HCT116 (cell line): Measurements from ENCODE around the gene CFAP61. TPM values are rescaled to one million over a fixed set of nuclear protein-coding genes. Genes with fewer than 3 reads are reported as not detected.

Experiments used
- ATAC-seq: fragments of 200-7000 bp; cut with Tn5 transposase; 2 replicates; pipeline ENCODE4 v1.9.1; 2020; ENCODE audit warnings: mild to moderate bottlenecking, moderate library complexity
- BruUV-seq: library from RNA; stranded (reverse); fragments of 400-500 nt; replicated peaks from 2 replicates; lab custom pipeline; 2021; lab: Mats Ljungman, UMichigan
- CTCF ChIA-PET: fragments of 300-600 bp; sonication (Branson Sonifier 250); formaldehyde crosslinking; loops from one replicate; lab custom pipeline; 2021; ENCODE audit warnings: antibody characterized with exemption; lab: Charles Lee
- POLR2A ChIA-PET: fragments of 300-600, 350-600 bp; sonication (Branson Sonifier 250); formaldehyde crosslinking; loops from one replicate; lab custom pipeline; 2021; ENCODE audit warnings: antibody characterized with exemption; lab: Charles Lee
- RAD21 ChIA-PET, 2 experiments: fragments of 300-600 bp; sonication (Branson Sonifier 250); formaldehyde crosslinking; loops; one replicate each; lab custom pipeline; 2023; ENCODE audit warnings: low total read pairs in 2 of 2; ENCODE audit not compliant: uncharacterized antibody in 2 of 2, unreplicated experiment in 2 of 2, low non-redundant PET in 1 of 2; lab: Charles Lee
- DNase-seq: peaks from one replicate; pipeline ENCODE4 v3.0.0-alpha.2; 2010; ENCODE audit warnings: low read depth, low spot score
- H2AFZ ChIP-seq: fragments of 200-600 bp; shearing (Covaris generic), sonication (generic); 2 replicates; pipeline ENCODE4 v1.6.1; 2017; ENCODE audit warnings: low read depth, mixed run types, mixed read lengths, antibody characterized with exemption, low read length; ENCODE audit not compliant: poor library complexity, severe bottlenecking
- H3K27ac ChIP-seq: 2 replicates; pipeline ENCODE4 v1.5.1; 2012; ENCODE audit warnings: low read depth, low read length
- H3K27me3 ChIP-seq: fragments of 200-600 bp; sonication (generic); 2 replicates; pipeline ENCODE4 v1.6.1; 2016; ENCODE audit warnings: mixed run types, low read length, mixed read lengths; ENCODE audit not compliant: insufficient read depth
- H3K36me3 ChIP-seq, 2 experiments: fragments of 200-500 bp in 1 of 2; fragments of 200-600 bp in 1 of 2; sonication (Bioruptor generic) in 1 of 2; sonication (generic) in 1 of 2; 2 replicates each; pipeline versions ENCODE4 v1.5.1 to v1.6.1; 2014 to 2016; ENCODE audit warnings: low read length in 2 of 2, inconsistent platforms in 1 of 2, mixed read lengths in 1 of 2, mixed run types in 1 of 2; ENCODE audit not compliant: insufficient read depth in 2 of 2, control insufficient read depth in 1 of 2
- H3K4me1 ChIP-seq, 2 experiments: fragments of 200-600 bp in 1 of 2; sonication (generic) in 1 of 2; 2 replicates each; pipeline versions ENCODE4 v1.5.1 to v1.6.1; 2012 to 2017; ENCODE audit warnings: low read length in 2 of 2, inconsistent platforms in 1 of 2, mild to moderate bottlenecking in 1 of 2, mixed read lengths in 1 of 2, mixed run types in 1 of 2, moderate library complexity in 1 of 2; ENCODE audit not compliant: insufficient read depth in 2 of 2, control insufficient read depth in 1 of 2
- H3K4me2 ChIP-seq: fragments of 200-600 bp; sonication (generic); 2 replicates; pipeline ENCODE4 v1.6.1; 2017; ENCODE audit warnings: mixed run types, low read length, mixed read lengths
- H3K4me3 ChIP-seq, 2 experiments: fragments of 200-600 bp in 1 of 2; sonication (generic) in 1 of 2; replicated peaks in 1 of 2; 2 replicates each; pipeline ENCODE4 v1.5.1; 2011 to 2016; ENCODE audit warnings: low read length in 2 of 2, control low read depth in 1 of 2, low read depth in 1 of 2, mild to moderate bottlenecking in 1 of 2, mixed read lengths in 1 of 2, mixed run types in 1 of 2
- H3K79me2 ChIP-seq: fragments of 200-600 bp; sonication (generic); 2 replicates; pipeline ENCODE4 v1.6.1; 2017; ENCODE audit warnings: mild to moderate bottlenecking, mixed run types, low read length, moderate library complexity, mixed read lengths; ENCODE audit not compliant: insufficient read depth
- H3K9ac ChIP-seq: fragments of 200-600 bp; sonication (generic); 2 replicates; pipeline ENCODE4 v1.6.1; 2016; ENCODE audit warnings: low read length, mixed read lengths
- H3K9me2 ChIP-seq: fragments of 200-600 bp; sonication (generic), shearing (Covaris generic); 2 replicates; pipeline ENCODE4 v1.6.1; 2017; ENCODE audit warnings: mixed run types, mild to moderate bottlenecking, moderate library complexity; ENCODE audit not compliant: insufficient read depth
- H3K9me3 ChIP-seq, 2 experiments: fragments of 200-500 bp in 1 of 2; fragments of 200-600 bp in 1 of 2; sonication (Bioruptor generic) in 1 of 2; sonication (generic) in 1 of 2; 2 replicates each; pipeline ENCODE4 v1.6.1; 2014 to 2017; ENCODE audit warnings: low read length in 2 of 2, mixed read lengths in 2 of 2, inconsistent platforms in 1 of 2, low read depth in 1 of 2, mild to moderate bottlenecking in 1 of 2, mixed run types in 1 of 2, moderate library complexity in 1 of 2; ENCODE audit not compliant: control insufficient read depth in 1 of 2, insufficient read depth in 1 of 2
- H4K20me1 ChIP-seq: fragments of 200-600 bp; sonication (generic), shearing (Covaris generic); 2 replicates; pipeline ENCODE4 v1.6.1; 2017; ENCODE audit warnings: mixed run types, mild to moderate bottlenecking, moderate library complexity; ENCODE audit not compliant: insufficient read depth
- ATF3 ChIP-seq: IDR thresholded peaks from 2 replicates; pipeline ENCODE4 v1.6.1; 2012
- CBX3 ChIP-seq: IDR thresholded peaks from 2 replicates; pipeline ENCODE4 v1.6.1; 2012; ENCODE audit warnings: low read depth
- CEBPB ChIP-seq: IDR thresholded peaks from 2 replicates; pipeline ENCODE4 v1.6.1; 2012; ENCODE audit warnings: low read depth
- EGR1 ChIP-seq: IDR thresholded peaks from 2 replicates; pipeline ENCODE4 v1.6.1; 2012; ENCODE audit warnings: low read depth
- EZH2 ChIP-seq: fragments of 200-600 bp; sonication (generic); IDR thresholded peaks from 2 replicates; pipeline ENCODE4 v1.6.1; 2017; ENCODE audit warnings: antibody characterized with exemption, mixed run types
- EZH2phosphoT487 ChIP-seq: fragments of 200-600 bp; IDR thresholded peaks from 2 replicates; pipeline ENCODE4 v1.6.1; 2018; ENCODE audit warnings: antibody characterized with exemption, borderline replicate concordance
- FOSL1 ChIP-seq: IDR thresholded peaks from 2 replicates; pipeline ENCODE4 v1.6.1; 2012; ENCODE audit warnings: low read depth
- JUND ChIP-seq: IDR thresholded peaks from 2 replicates; pipeline ENCODE4 v1.6.1; 2012
- MAX ChIP-seq: IDR thresholded peaks from 2 replicates; pipeline ENCODE4 v1.6.1; 2012
- POLR2AphosphoS5 ChIP-seq: IDR thresholded peaks from 2 replicates; pipeline ENCODE4 v1.6.1; 2011; ENCODE audit warnings: mild to moderate bottlenecking, low read depth, low read length, moderate library complexity
- RAD21 ChIP-seq: IDR thresholded peaks from 2 replicates; pipeline ENCODE4 v1.6.1; 2012; ENCODE audit warnings: low read depth, mild to moderate bottlenecking
- SIN3A ChIP-seq: IDR thresholded peaks from 2 replicates; pipeline ENCODE4 v1.6.1; 2012; ENCODE audit warnings: low read depth
- SRF ChIP-seq: IDR thresholded peaks from 2 replicates; pipeline ENCODE4 v1.6.1; 2012; ENCODE audit warnings: low read depth
- TCF7L2 ChIP-seq: IDR thresholded peaks from 2 replicates; pipeline ENCODE4 v1.7.0; 2011; ENCODE audit warnings: borderline replicate concordance, inconsistent platforms; ENCODE audit not compliant: insufficient read depth, insufficient read length; ENCODE audit errors: extremely low read depth
- YY1 ChIP-seq: IDR thresholded peaks from 2 replicates; pipeline ENCODE4 v1.6.1; 2011; ENCODE audit warnings: low read length, low read depth, moderate library complexity, mild to moderate bottlenecking; ENCODE audit not compliant: insufficient replicate concordance; ENCODE audit errors: extremely low read depth
- ZBTB33 ChIP-seq: IDR thresholded peaks from 2 replicates; pipeline ENCODE4 v1.6.1; 2011; ENCODE audit warnings: mild to moderate bottlenecking, low read length, moderate library complexity; ENCODE audit not compliant: insufficient replicate concordance; ENCODE audit errors: extremely low read depth
- ZFX ChIP-seq: fragments of 450-650 bp; IDR thresholded peaks from 2 replicates; pipeline ENCODE4 v1.6.1; 2017
- ZNF274 ChIP-seq: fragments of 200-500 bp; sonication (Bioruptor generic); IDR thresholded peaks from 2 replicates; pipeline ENCODE4 v1.6.1; 2014; ENCODE audit warnings: mild to moderate bottlenecking, low read depth, low read length, inconsistent platforms
- intact Hi-C: fragments of 100-400 bp; cut with micrococcal nuclease; formaldehyde crosslinking; loops from 2 replicates; pipeline ENCODE4 v1.10.0; 2022
- total RNA-seq: library from RNA; stranded (reverse); gene quantifications from one replicate; pipeline ENCODE4 v1.2.1, GENCODE V29; 2021; ENCODE audit not compliant: unreplicated experiment

The CFAP61 gene
- total RNA-seq, 1 experiment from 2014 or later = 1.7 TPM

DNA sequence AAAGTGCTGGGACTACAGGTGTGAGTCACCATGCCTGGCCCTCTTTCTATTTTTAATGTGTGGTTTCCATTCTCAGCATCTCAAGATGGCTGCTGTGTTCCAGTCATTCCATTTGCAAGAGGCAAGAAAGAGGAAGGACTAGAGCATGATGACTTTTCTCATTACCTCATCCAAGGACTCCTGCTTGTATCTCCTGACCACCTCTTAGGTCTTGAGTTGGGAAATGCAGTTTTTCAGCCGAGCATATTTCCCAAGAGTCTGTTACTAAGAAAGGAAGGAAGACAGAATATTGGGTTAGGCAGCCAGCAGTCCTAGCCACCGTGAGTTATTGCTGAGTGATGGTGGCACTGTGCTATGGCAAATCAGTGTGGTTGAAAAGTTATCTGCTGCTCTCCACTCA is 207.2 kb downstream of the CFAP61 start:
- intact Hi-C loops = no loop called here
- ATAC-seq = no peak
- no peak overlapping the region for H3K27ac ChIP-seq
- ChIA-PET CTCF (no interaction called here), RAD21 (no interaction called here), POLR2A (no interaction called here)
- no peaks in the 10 kb centered on the region for H3K27me3 ChIP-seq
- H3K9me2 ChIP-seq = no peaks in the 10 kb centered on the region
- no peak overlapping the region for H3K9ac ChIP-seq
- no peaks in the 10 kb centered on the region for H3K9me3 ChIP-seq
- no peaks in the 10 kb centered on the region for H3K79me2 ChIP-seq
- BruUV-seq = no TSS peak
- no peaks in the 10 kb centered on the region for H3K36me3 ChIP-seq
- H3K4me1 ChIP-seq = no peaks in the 10 kb centered on the region
- H3K4me2 ChIP-seq = no peak overlapping the region
- no peak for DNase-seq
- no peak overlapping the region for H3K4me3 ChIP-seq
- no peak for TF ChIP-seq JUND
- no peak for TF ChIP-seq SIN3A
- no peak for TF ChIP-seq FOSL1
- TF ChIP-seq ZBTB33 = no peak
- TF ChIP-seq YY1 = no peak
- TF ChIP-seq EGR1 = no peak
- TF ChIP-seq RAD21 = no peak
- no peak for TF ChIP-seq CEBPB
- no peak for TF ChIP-seq ZNF274
- no peak for TF ChIP-seq ZFX
- TF ChIP-seq MAX = no peak
- no peak for TF ChIP-seq POLR2AphosphoS5
- TF ChIP-seq CBX3 = no peak
- TF ChIP-seq EZH2 = no peak
- TF ChIP-seq EZH2phosphoT487 = no peak
- TF ChIP-seq SRF = no peak
- no peak for TF ChIP-seq TCF7L2
- no peak for TF ChIP-seq ATF3
- no peaks in the 10 kb centered on the region for H4K20me1 ChIP-seq
- no peak overlapping the region for H2AFZ ChIP-seq
